NCI-H2196 treated with DMSO at 0.1 percent for 48 hours (cell line): ENCODE results near the gene ABCC3.

Experiments used
- DNase-seq: peaks from one replicate; lab custom pipeline; 2025; ENCODE audit not compliant: unreplicated experiment; lab: John Stamatoyannopoulos, UW

The ABCC3 gene

DNA sequence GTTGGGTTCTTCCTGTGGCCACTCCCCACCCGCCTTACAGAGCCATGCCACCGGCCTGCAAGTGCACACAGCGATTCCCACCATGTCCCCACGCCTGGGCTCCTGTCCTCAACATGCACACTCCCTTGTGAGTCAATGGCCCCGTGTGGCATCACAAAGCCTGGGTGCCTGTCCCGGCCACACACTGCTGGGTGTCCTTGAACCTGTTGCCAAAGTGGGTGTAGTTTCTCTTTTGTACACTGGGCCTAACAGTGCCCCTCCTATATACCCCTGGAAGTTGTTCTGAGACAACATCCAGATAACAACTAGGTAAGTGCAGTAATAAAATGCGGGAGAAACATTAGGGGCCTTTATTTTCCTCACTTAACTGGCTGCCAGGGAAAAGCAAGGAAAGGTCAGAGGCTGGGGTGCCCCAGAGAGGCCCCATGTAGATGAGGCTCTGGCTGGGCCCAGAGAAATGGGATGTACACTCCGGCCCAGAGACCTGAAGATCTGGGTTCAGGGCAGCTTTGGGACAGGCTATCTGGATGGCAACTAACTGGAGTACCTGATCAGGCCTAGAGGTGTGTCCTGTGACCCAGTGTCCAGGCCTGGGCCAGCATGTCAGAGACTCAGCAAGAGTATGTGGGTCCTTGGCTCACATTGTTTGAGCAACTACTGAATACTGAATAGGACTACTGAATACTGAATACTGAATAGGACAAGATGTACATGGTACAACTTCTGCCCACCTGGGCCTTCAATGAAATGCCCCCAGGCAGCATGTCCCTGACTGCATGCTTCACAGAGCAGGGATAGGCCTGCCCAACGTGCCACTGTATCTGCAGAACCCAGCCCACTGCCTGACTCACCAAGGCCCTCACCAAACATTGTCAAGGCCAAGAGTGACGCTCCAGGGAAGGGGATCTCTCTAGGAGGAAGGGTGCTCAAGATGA is 8.3 kb downstream of the ABCC3 start:
- DNase-seq: no peak

DNA sequence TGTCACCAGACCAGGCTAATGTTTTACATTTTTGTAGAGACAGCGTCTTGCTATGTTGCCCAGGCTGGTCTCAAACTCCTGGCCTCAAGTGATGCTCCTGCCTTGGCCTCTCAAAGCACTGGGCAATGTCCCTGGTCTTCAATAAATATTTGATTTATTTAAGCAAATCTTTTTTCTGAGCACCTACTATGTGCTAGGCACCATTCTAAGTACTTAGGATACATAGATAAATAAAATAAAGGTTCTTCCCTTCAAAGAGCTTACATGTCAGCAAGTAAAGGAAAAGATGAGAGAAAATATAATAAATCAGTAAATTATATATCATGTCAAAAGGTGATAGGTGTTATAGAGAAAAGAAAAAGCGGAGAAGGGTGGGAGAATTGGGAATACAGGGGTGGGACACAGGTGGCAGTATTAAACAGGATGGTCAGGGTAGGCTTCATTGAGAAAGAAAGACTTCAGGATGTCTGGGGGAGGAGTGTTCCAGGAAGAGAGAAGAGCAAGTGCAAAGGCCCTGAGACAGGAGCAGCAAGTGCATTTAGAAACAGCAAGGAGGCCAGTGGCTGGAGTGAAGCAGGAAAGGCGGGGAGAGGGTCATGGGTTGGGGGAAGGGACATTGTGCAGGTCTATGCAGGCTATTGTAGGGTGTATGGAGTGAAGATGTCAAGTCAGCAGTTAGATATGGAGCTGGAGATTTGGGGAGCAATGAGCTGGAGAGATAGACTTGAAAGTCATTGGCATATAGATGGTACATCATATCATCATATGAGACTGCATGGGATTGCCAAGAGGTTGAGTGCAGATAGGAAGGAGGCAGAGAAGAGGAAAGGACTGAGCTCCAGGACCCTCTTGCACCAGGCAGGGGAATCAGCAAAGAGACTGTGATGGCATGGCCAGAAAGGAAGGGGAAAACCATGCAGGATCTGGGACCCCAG is 11.3 kb downstream of the ABCC3 start:
- no peak for DNase-seq

DNA sequence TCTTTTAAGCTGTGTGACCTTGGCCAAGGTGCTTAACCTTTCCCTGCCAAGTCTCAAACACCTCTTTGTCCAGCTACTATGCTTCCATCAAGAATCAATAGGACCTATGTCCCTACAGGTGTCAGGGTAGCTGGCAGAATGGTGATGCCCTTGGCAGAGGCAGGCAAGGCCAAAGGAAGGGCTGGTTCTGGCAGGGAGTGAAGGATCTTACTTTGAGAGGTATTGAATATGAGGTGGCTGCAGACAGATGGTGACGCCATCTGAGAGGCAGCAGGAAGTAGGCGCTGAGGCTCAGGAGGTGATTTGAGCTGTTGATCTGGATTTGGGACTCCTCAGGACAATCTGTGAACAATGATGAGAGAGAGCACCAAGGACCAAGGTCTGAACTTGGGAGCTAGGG is 12.5 kb downstream of the ABCC3 start:
- DNase-seq: no peak

DNA sequence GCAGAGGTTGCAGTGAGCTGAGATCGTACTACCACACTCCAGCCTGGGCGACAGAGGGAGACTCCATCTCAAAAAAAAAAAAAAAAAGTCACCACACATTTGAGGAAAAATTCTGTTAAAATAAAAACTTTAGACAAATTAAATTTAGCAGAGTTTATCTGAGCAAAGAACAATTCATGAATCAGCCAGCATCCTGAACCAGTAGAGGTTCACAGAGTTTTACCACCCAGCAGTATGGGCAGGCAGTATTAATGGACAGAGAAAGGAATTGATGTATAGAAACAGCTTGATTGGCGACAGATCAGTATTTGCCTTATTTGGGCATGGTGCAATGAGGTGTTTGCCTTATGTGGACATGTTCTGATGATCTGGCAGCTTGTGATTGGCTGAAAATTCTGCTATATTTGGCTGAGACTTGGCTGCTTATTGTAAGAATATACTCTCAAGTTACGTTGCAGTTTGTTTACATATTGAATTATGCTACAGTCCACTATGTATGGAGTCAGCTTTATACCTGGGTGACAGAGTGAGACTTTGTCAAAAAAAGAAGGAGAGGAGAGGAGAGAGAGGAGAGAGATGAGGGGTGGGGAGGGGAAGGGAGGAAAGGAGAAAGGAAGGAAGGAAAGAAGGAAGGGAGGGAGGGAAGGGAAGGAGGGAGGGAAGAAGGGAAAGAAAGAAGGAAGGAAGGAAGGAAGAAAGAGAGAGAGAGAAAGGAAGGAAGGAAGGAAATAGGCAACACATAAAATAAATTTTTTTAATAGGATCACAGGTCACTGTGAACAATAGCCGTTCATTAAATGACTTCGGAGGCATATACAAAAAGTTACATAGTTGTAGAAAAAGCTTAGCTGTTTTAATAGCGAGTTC is 14.6 kb downstream of the ABCC3 start:
- DNase-seq: no peak

DNA sequence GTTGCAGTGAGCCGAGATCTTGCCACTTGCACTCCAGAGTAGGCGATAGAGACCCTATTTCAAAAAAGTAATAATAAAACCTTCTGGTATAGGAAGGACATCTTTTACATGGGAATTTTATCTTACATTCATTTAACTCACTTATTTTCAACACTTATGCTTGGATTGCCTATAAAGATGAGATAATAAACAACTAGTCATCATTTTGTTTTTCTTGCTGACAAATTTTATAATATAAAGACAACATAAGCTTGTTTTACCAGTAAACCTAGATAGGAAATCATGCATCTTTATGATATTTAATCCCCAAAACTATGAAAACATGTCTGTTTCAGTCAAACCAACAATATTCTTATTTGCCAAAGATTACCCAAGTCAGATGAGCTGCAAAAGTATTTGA is 17.0 kb downstream of the ABCC3 start:
- DNase-seq: no peak

DNA sequence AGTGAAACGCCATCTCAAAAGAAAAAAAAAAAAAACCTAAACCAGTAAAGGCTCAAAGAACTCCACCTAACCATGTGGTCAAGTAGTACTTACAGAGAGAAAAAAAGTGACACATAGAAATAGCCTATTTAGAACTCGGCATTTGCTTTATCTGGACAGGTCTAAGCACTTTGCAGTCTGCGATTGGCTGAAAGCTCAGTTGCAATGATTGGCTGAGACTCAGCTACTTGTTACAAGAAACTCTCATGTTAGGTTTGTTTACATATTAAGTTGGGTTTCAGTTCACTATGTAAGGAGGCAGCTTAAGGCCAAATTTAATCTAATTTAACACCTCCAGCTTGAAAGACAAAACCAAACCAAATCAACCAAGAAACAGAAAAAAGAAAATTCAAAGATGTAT is 19.1 kb downstream of the ABCC3 start:
- DNase-seq: no peak

DNA sequence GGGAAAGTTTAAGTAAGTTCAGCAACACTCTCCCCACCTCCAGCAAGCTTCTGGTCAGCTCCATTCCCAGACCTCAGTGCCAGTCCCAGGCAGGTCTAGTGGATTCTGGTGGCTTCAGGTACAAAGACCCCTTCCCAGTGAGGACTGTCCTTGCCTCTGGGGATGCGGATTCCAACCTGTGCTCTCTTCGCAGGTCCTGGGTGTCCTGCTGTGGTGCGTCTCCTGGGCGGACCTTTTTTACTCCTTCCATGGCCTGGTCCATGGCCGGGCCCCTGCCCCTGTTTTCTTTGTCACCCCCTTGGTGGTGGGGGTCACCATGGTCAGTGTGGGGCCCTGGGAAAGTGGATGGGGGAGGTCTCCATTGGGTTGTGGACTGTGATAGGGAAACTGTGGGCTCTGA is 21.8 kb downstream of the ABCC3 start:
- DNase-seq: no peak

DNA sequence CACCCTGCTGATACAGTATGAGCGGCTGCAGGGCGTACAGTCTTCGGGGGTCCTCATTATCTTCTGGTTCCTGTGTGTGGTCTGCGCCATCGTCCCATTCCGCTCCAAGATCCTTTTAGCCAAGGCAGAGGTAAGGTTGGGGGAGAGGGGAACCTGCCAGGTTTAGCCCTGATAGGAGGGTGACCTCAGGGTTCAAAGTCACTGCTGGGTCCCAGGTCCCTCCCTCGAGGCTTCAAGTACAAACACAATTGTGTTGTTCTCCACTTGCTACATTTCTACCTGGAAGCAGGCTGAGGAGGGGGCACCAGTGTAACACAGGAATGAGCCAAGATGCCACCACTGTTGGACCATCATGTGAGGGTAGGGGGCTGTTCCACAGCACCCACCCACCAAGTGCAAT is 22.4 kb downstream of the ABCC3 start:
- no peak for DNase-seq

DNA sequence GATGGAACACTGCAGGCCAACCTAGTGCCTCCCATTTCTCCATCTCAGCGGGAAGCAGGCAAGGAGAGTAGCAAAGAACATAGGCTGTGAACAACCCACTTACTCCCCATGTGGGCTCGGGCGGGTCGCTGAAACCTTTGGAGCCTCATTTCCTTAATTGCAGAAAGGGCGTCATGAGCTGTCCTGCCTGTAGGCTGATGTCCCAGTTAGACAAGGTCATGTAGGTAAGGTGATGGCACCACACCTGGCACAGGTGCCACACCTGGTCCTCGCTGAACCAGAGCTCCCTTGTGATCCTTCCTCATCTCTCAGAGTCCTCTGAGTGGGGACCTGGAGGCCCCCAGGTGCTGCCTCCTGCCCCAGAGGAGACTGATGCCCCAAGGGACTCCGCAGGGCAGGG is 22.9 kb downstream of the ABCC3 start:
- DNase-seq: no peak

DNA sequence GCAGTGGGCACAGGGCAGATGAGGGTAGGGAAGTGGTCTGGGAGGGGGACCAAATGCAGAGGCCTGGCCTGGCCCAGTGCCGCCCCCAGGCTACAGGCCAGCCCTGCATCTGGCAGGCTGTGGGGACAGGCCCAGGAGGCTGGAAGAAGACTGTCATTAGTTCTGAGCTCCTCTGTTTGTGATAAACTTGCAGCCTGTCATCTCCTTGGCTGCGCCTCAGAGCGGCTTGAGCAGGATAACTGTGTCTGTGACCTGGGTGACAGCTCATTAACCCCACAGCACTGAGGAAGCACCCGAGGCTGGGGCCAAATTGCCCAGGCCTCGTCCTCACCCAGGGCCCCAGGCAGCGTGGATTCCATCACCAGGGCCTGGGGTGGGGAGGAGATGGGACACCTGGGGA is 23.9 kb downstream of the ABCC3 start:
- DNase-seq: no peak

DNA sequence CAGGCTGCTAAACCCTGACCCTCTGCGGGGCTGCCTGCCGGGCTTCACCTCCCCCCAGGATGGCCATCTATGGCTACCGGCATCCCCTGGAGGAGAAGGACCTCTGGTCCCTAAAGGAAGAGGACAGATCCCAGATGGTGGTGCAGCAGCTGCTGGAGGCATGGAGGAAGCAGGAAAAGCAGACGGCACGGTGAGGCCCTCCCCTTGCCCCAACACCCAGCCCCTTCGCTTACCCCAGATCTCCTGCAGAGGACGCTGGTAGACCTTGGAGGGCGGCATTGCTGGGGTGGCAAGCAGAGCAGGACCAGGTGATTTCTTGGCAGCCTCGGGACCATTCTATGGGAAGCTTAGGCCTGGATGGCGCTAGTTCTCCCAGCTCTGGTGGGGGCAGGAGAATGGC is 24.5 kb downstream of the ABCC3 start:
- no peak for DNase-seq

DNA sequence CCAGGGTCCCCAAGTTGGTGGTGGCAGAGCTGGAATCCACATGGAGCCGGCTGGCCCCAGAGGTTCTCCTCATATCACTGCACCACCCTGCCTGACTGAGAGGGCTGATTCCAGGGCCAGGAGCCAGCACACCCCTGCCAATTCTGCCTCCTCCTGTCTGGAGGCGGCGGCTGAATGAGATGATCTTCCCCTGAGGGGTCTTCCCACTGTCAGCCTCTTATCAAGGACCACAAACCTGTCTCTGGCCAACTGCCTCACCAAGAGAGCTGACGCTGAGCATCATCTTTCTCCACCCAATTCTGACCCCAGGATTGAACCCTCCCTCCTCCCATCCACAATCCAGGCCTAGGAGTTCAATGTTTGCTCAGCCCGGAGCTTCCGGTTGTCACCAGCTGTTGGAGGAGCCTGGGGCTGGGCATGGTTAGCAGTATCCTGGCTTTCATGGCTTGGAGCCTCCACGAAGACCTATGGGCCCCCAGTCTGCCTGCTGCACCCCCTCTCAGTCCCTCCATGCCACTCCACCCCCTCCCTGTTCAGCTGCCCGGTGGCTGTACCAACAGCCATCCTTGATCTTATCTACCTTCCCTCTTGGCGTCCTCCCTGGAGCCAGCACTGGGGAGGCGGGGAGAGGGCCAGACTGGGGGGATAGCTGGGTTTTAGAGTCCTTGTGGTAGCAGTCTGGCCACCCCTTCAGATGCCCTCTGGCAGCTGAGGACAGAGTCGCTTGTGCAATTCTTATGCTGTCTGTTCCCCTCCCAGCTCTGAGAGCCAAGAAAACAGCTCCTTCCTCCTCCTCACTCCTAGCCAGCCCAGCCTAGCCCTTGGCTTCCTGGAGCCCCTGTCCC is 25.6 kb downstream of the ABCC3 start:
- DNase-seq: peak; percentile 74

DNA sequence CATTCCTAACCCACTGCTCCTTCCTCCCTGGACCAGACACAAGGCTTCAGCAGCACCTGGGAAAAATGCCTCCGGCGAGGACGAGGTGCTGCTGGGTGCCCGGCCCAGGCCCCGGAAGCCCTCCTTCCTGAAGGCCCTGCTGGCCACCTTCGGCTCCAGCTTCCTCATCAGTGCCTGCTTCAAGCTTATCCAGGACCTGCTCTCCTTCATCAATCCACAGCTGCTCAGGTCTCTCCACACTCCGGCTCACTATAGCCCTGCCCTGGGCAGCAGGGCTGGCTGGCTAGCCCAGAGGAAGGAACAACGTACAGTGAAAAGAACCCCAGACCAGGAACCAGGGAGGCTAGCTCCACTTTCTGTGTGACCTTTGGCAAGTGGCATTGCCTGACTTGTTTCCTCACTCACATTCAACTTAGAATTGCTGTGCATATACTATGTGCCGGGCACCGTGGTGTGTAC is 26.2 kb downstream of the ABCC3 start:
- DNase-seq: no peak

DNA sequence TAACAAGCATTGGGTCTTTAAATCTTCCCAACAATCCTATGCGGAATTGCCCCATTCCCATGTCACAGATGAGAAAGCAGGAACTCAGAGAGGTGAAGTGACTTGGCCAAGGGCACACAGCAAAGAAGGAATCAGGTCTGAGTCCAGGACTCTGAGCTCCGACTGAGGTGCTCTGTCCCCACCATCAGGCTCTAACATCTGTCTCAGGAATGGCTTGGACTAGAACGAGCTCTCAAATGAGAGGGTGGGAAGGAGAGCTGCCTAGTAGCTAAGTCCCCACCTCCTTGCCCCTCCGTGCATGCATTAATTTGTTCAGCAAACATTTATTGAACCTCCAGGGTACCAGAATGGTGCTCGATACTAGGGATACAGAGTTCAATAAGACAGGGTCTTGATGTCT is 26.7 kb downstream of the ABCC3 start:
- no peak for DNase-seq

DNA sequence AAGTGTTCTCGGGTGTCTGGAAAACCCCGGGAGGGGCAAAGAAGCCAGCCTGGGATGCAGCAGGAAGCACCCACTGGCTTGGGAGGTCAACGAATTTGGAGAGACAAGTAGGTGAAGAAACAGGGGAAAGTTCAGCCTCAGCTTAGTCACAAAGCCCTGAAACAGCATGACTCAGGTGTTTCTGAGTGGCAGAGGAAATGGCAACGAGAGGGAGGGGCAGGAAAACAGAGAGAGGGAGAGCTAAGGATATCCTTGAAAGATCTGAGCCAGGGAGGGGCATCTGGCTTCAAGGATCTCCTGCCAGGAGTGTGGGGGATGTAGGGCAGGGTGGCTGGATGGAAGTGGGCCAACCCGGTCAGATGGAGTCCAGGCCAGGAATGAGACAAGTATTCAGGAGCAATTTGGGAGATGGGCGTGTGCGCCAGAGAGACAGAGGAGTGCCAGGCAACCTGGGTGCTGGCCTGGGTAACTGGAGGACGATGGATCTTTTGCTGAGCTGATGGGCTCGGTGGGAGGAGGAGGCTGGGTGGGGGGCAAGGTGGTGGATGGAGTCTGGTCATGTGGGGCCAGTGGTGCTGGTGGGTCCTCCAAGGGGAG is 27.2 kb downstream of the ABCC3 start:
- DNase-seq: peak; percentile 55

DNA sequence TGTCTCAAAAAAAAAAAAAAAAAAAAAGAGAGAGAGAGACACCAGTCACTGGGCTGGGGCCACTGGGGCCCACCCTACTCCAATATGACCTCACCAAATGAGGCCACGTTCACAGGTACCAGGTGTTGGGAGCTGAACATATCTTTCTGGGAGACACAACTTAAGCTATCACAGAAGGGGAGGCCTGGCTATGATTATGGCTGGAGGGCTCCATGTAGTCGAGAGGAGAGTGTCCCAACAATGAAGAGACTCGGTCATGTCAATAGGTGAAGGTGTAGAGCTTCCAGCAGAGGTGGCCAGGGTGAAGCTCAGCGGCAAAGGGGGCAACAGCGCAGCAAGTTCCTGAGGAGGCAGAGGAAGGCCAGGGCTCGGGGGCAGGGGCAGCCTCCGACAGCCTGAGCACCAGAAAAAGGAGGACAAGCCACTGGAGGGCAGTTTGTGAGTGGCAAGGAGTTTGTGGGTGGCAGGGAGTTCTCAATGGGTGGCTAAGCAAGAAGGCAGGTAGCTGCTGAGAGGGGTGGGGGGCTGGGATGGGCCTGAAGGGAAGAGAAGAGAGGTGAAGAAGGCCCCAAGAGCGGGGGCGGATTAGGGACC is 28.0 kb downstream of the ABCC3 start:
- DNase-seq: no peak

DNA sequence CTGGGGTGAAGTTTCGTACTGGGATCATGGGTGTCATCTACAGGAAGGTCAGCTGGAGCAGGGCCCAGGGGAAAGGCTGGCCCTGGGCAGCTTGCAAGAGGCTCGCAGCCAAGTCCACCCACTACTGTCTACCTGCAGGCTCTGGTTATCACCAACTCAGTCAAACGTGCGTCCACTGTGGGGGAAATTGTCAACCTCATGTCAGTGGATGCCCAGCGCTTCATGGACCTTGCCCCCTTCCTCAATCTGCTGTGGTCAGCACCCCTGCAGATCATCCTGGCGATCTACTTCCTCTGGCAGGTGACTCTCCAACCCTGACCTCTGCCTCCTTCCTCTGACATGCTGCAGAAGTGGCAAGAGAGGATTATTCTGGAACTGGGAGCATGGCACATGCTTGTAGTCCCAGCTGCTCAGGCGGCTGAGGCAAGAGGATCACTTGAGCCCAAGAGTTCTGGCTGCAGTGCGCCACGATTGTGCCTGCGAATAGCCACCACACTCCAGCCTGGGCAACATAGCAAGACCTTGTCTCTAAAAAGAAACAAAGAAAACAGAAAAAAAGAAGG is 29.2 kb downstream of the ABCC3 start:
- DNase-seq: no peak

DNA sequence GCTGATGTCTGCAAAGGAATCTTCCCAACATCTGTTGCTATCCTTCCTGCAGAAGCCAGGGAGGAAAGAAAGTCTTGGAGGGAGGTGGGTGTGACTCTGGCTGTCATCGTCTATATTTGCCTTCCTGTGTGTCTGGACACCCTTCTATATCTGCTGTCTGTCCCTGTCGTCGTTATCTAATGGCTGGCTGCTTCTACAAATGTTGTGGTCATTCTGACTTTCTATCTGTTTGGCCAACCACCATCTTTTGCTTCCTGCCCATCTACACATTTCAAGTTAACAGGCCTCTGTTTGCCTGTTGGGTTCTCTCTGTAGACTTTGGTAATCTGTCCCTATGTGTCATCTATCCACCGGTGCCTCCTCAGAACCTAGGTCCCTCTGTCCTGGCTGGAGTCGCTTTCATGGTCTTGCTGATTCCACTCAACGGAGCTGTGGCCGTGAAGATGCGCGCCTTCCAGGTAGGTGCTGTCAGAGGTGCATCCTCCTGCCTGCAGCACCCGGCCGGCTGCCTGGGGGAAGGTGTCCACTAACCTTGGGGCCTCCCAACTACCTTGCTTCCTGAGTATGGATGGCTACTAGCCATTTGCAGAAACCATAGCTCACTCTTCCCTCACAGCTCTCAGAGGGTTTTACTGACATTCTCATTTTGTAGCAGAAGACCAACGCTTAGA is 30.2 kb downstream of the ABCC3 start:
- DNase-seq: no peak
